Limb (tissue), 2 donors: ENCODE data around the gene TTC28.
A peak's percentile ranks its signal among the peaks of the same experiment; 100 is the strongest.

Source experiments
- DNase-seq, 2 donors: peaks; one replicate each; pipeline ENCODE4 v3.0.0-alpha.2; 2016; ENCODE audit errors: extremely low spot score in 2 of 2

TTC28 gene

GRCh38 chr22:28410050-28410816, 269.4 kb downstream of the TTC28 start:
- peak in 1 of 2 donors; percentile 39 for DNase-seq

GRCh38 chr22:28408709-28409108, 270.9 kb downstream of the TTC28 start:
- no peak for DNase-seq

- DNase-seq, result no peak
Measured at GRCh38 chr22:28407645-28408044, 272.0 kb downstream of the TTC28 start.

GRCh38 chr22:28406246-28406645, 273.4 kb downstream of the TTC28 start:
- no peak for DNase-seq

- DNase-seq, result no peak
Measured at GRCh38 chr22:28405588-28405987, 274.1 kb downstream of the TTC28 start.

GRCh38 chr22:28402539-28402938, 277.1 kb downstream of the TTC28 start:
- no peak for DNase-seq

- DNase-seq, result no peak
Measured at GRCh38 chr22:28402060-28402459, 277.6 kb downstream of the TTC28 start.

- no peak for DNase-seq
Measured at GRCh38 chr22:28398981-28399380, 280.7 kb downstream of the TTC28 start.

- DNase-seq, result no peak
Measured at GRCh38 chr22:28398355-28398754, 281.3 kb downstream of the TTC28 start.

- DNase-seq, result no peak
Measured at GRCh38 chr22:28397306-28397705, 282.3 kb downstream of the TTC28 start.

- DNase-seq, result no peak
Measured at GRCh38 chr22:28395920-28396753, 283.5 kb downstream of the TTC28 start.

GRCh38 chr22:28395520-28395919, 284.1 kb downstream of the TTC28 start:
- DNase-seq, result no peak

- DNase-seq, result no peak
Measured at GRCh38 chr22:28394513-28395110, 285.0 kb downstream of the TTC28 start.

GRCh38 chr22:28381429-28382167, 298.0 kb downstream of the TTC28 start:
- DNase-seq, result peak in 1 of 2 donors; percentile 29

- no peak for DNase-seq
Measured at GRCh38 chr22:28379951-28380350, 299.7 kb downstream of the TTC28 start.

- no peak for DNase-seq
Measured at GRCh38 chr22:28379075-28379779, 300.4 kb downstream of the TTC28 start.

- no peak for DNase-seq
Measured at GRCh38 chr22:28375761-28376534, 303.7 kb downstream of the TTC28 start.

GRCh38 chr22:28373831-28374230, 305.8 kb downstream of the TTC28 start:
- DNase-seq, result peak in 1 of 2 donors; percentile 66

- DNase-seq, result no peak
Measured at GRCh38 chr22:28369854-28370253, 309.8 kb downstream of the TTC28 start.

GRCh38 chr22:28366856-28367255, 312.8 kb downstream of the TTC28 start:
- DNase-seq, result no peak
